SK-N-SH (cell line): ENCODE data around the gene ARHGAP27. TPM values are rescaled to one million over a fixed set of nuclear protein-coding genes. Genes with fewer than 3 reads are reported as not detected.

Source experiments
- CTCF ChIA-PET: fragments of 300-600, 350-600 bp; formaldehyde crosslinking; extraction: SDS; loops from one replicate; lab custom pipeline; 2021; lab: Yijun Ruan, JAX
- POLR2A ChIA-PET: fragments of 350-600 bp; sonication (Branson Sonifier 250); formaldehyde crosslinking; extraction: SDS; loops from one replicate; lab custom pipeline; 2020; ENCODE audit warnings: antibody characterized with exemption, inconsistent platforms; lab: Yijun Ruan, JAX
- DNase-seq: peaks from one replicate; pipeline ENCODE4 v3.0.0; 2012
- H2AFZ ChIP-seq: fragments of 200-600 bp; sonication (generic); 2 replicates; pipeline ENCODE4 v1.8.1; 2016; ENCODE audit warnings: antibody characterized with exemption, mild to moderate bottlenecking, low read depth
- H3F3A ChIP-seq: fragments of 200-600 bp; sonication (generic); replicated peaks from 2 replicates; pipeline ENCODE3; 2016; ENCODE audit warnings: antibody characterized with exemption, mild to moderate bottlenecking; ENCODE audit not compliant: insufficient read depth
- H3K27ac ChIP-seq, 2 experiments: fragments of 200-500 bp in 1 of 2; fragments of 200-600 bp in 1 of 2; sonication (Bioruptor generic) in 1 of 2; sonication (generic), shearing (Covaris generic) in 1 of 2; 2 replicates each; pipeline versions ENCODE4 v1.5.1 to v1.6.1; 2014 to 2016; ENCODE audit warnings: low read depth in 2 of 2, inconsistent platforms in 1 of 2, low read length in 1 of 2, mild to moderate bottlenecking in 1 of 2, mixed read lengths in 1 of 2
- H3K27me3 ChIP-seq: fragments of 200-600 bp; sonication (generic), shearing (Covaris generic); 2 replicates; pipeline ENCODE4 v1.6.1; 2016; ENCODE audit warnings: mixed run types; ENCODE audit not compliant: insufficient read depth
- H3K36me3 ChIP-seq, 2 experiments: fragments of 200-500 bp in 1 of 2; fragments of 200-600 bp in 1 of 2; sonication (Bioruptor generic) in 1 of 2; sonication (generic) in 1 of 2; replicated peaks in 1 of 2; 2 replicates each; pipeline versions ENCODE3 to v1.5.1; 2014 to 2016; ENCODE audit warnings: low read length in 1 of 2, mild to moderate bottlenecking in 1 of 2; ENCODE audit not compliant: insufficient read depth in 2 of 2, control insufficient read depth in 1 of 2
- H3K4me1 ChIP-seq, 2 experiments: fragments of 200-500 bp in 1 of 2; fragments of 200-600 bp in 1 of 2; sonication (Bioruptor generic) in 1 of 2; sonication (generic), shearing (Covaris generic) in 1 of 2; 2 replicates each; pipeline versions ENCODE4 v1.5.1 to v1.6.1; 2014 to 2016; ENCODE audit warnings: low read depth in 1 of 2, low read length in 1 of 2, mixed run types in 1 of 2; ENCODE audit not compliant: insufficient read depth in 2 of 2, control insufficient read depth in 1 of 2
- H3K4me2 ChIP-seq: fragments of 200-600 bp; sonication (generic), shearing (Covaris generic); 2 replicates; pipeline ENCODE4 v1.6.1; 2017; ENCODE audit warnings: mixed run types
- H3K4me3 ChIP-seq, 2 experiments: fragments of 200-500 bp in 1 of 2; fragments of 200-600 bp in 1 of 2; sonication (Bioruptor generic) in 1 of 2; sonication (generic), shearing (Covaris generic) in 1 of 2; 2 replicates each; pipeline versions ENCODE4 v1.5.1 to v1.8.1; 2014 to 2016; ENCODE audit warnings: low read depth in 2 of 2, inconsistent platforms in 1 of 2, low read length in 1 of 2, mild to moderate bottlenecking in 1 of 2, mixed read lengths in 1 of 2, moderate library complexity in 1 of 2
- H3K79me2 ChIP-seq: fragments of 200-600 bp; sonication (generic); 2 replicates; pipeline ENCODE4 v1.8.1; 2017; ENCODE audit warnings: mild to moderate bottlenecking; ENCODE audit not compliant: insufficient read depth
- H3K9ac ChIP-seq: fragments of 200-600 bp; sonication (generic); 2 replicates; pipeline ENCODE4 v1.6.1; 2017; ENCODE audit warnings: mixed run types
- H3K9me2 ChIP-seq: fragments of 200-600 bp; sonication (generic); 2 replicates; pipeline ENCODE4 v1.6.1; 2017; ENCODE audit warnings: mixed run types
- H3K9me3 ChIP-seq: fragments of 200-600 bp; sonication (generic); 2 replicates; pipeline ENCODE4 v1.6.1; 2017; ENCODE audit warnings: mixed run types, mild to moderate bottlenecking, moderate library complexity
- H4K20me1 ChIP-seq: fragments of 200-600 bp; sonication (generic); 2 replicates; pipeline ENCODE4 v1.6.1; 2017; ENCODE audit warnings: mild to moderate bottlenecking, mixed run types; ENCODE audit not compliant: insufficient read depth
- ELF1 ChIP-seq: IDR thresholded peaks from 2 replicates; pipeline ENCODE4 v1.4.0; 2012
- EZH2phosphoT487 ChIP-seq: fragments of 200-600 bp; sonication (generic); IDR thresholded peaks from 2 replicates; pipeline ENCODE4 v1.6.1; 2017; ENCODE audit warnings: low read depth, mixed run types, mild to moderate bottlenecking, antibody characterized with exemption, moderate library complexity, borderline replicate concordance
- FOXM1 ChIP-seq: IDR thresholded peaks from 2 replicates; pipeline ENCODE4 v1.4.0; 2012; ENCODE audit warnings: low read depth, mild to moderate bottlenecking
- GATA2 ChIP-seq: sonication (generic); formaldehyde crosslinking; IDR thresholded peaks from 2 replicates; pipeline ENCODE4 v1.5.0; 2020; ENCODE audit warnings: mild to moderate bottlenecking, missing genetic modification reagents
- JUND ChIP-seq: IDR thresholded peaks from 2 replicates; pipeline ENCODE4 v1.4.0; 2012
- MXI1 ChIP-seq: IDR thresholded peaks from 2 replicates; pipeline ENCODE4 v1.6.1; 2012; ENCODE audit warnings: mild to moderate bottlenecking, low read depth, low read length, improper control_type of control experiment
- NRF1 ChIP-seq: IDR thresholded peaks from 2 replicates; pipeline ENCODE4 v1.6.1; 2012; ENCODE audit warnings: low read depth, mild to moderate bottlenecking, low read length
- POLR2AphosphoS5 ChIP-seq: IDR thresholded peaks from 2 replicates; pipeline ENCODE4 v1.6.1; 2012; ENCODE audit warnings: low read depth, low read length
- RAD21 ChIP-seq: IDR thresholded peaks from 2 replicates; pipeline ENCODE4 v1.6.1; 2012; ENCODE audit warnings: mild to moderate bottlenecking, low read length
- REST ChIP-seq: IDR thresholded peaks from 2 replicates; pipeline ENCODE4 v1.6.1; 2012; ENCODE audit warnings: mild to moderate bottlenecking, low read depth, low read length, moderate library complexity
- RFX5 ChIP-seq: IDR thresholded peaks from 2 replicates; pipeline ENCODE4 v1.6.1; 2012; ENCODE audit warnings: mild to moderate bottlenecking, improper control_type of control experiment, low read length
- RXRA ChIP-seq: IDR thresholded peaks from 2 replicates; pipeline ENCODE4 v1.4.0; 2012; ENCODE audit warnings: low read depth, mild to moderate bottlenecking, borderline replicate concordance
- SIN3A ChIP-seq: IDR thresholded peaks from 2 replicates; pipeline ENCODE4 v1.6.1; 2012; ENCODE audit warnings: low read depth, mild to moderate bottlenecking, low read length, moderate library complexity, borderline replicate concordance
- YY1 ChIP-seq: IDR thresholded peaks from 2 replicates; pipeline ENCODE4 v1.4.0; 2012; ENCODE audit warnings: low read depth, mild to moderate bottlenecking
- WGBS: methylation state at CpG from one replicate; pipeline ENCODE4 v1.1.6; 2017; ENCODE audit warnings: low lambda C conversion rate; 5-methylcytosine and 5-hydroxymethylcytosine counted together
- polyA plus RNA-seq, 3 experiments: library from polyadenylated mRNA; depleted of rRNA; stranded (reverse); fragments of >200 nt; gene quantifications; 2 replicates each; pipeline ENCODE4 v1.2.3, GENCODE V29; 2012
- TF ChIP-seq, protein P1 (sequence below): IDR thresholded peaks from 2 replicates; pipeline ENCODE4; 2012

Gene ARHGAP27
- polyA plus RNA-seq, 1 of the 3 experiments (the other 2 are of a cell fraction), result 2.1 TPM

DNA sequence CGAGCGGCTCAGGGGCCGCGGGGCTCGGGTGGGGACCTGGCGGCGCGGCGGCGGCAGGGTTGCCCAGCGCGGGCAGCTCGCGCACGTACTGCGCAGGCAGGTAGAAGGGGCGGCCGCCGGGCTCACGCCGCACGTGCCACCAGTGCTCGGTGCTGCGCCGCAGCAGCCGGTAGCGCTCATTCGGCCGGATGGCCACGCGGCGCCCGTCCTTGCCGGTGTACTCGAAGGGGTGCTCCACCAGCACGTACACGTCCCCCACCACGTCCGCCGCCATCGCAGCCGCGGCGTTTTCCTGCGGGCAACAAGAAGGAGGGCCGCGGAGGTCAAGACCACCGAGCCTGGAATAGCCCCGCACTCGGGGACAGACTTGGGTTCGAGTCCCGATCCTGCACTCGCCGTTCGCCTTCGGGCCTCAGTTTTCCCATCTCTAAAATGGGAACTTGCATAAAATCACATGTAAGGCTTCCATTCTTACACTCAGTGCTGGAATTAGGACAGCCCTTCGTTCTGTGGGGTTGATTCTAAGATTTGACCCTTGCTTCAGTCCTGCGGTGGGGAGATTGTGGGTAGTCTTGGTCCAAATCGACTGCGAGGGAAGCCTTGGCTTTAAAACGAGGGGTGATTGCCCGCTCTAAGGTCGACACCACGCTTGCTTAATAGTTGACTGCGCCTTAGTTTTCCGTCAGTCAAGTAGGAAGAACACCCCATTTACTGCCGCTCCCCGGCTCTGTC, 2.5 kb downstream of the ARHGAP27 start:
- ChIA-PET POLR2A (no interaction called here), CTCF (interaction anchor here (1.0 to 1.9 kb wide), 3 partner anchors 36 to 422 kb away, joined by 3 to 6 read pairs (median 4); no protein-coding TSS in a partner anchor)
- H3K36me3 ChIP-seq, result peaks cover 0 to under 1% of the 10 kb centered on the region in 2 experiments
- no peak overlapping the region for H3K4me2 ChIP-seq
- DNase-seq, result no peak
- no peak overlapping the region for H3K4me3 ChIP-seq
- WGBS, result 97% methylated on average over 45 of the region's 68 CpGs
- H3K27me3 ChIP-seq, result no peaks in the 10 kb centered on the region
- no peaks in the 10 kb centered on the region for H3F3A ChIP-seq
- H4K20me1 ChIP-seq, result no peaks in the 10 kb centered on the region
- no peaks in the 10 kb centered on the region for H3K9me2 ChIP-seq
- no peaks in the 10 kb centered on the region for H3K79me2 ChIP-seq
- no peak overlapping the region for H3K9ac ChIP-seq
- TF ChIP-seq POLR2AphosphoS5, result no peak
- no peak for TF ChIP-seq REST
- no peak for TF ChIP-seq EZH2phosphoT487
- TF ChIP-seq RAD21, result no peak
- no peak for TF ChIP-seq YY1
- TF ChIP-seq GATA2 (CRISPR knock-in tag), result no peak
- TF ChIP-seq, protein P1, sequence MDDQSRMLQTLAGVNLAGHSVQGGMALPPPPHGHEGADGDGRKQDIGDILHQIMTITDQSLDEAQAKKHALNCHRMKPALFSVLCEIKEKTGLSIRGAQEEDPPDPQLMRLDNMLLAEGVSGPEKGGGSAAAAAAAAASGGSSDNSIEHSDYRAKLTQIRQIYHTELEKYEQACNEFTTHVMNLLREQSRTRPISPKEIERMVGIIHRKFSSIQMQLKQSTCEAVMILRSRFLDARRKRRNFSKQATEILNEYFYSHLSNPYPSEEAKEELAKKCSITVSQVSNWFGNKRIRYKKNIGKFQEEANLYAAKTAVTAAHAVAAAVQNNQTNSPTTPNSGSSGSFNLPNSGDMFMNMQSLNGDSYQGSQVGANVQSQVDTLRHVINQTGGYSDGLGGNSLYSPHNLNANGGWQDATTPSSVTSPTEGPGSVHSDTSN, result no peak
- no peak for TF ChIP-seq NRF1
- no peak for TF ChIP-seq RXRA
- TF ChIP-seq SIN3A, result no peak
- TF ChIP-seq RFX5, result no peak
- TF ChIP-seq ELF1, result no peak
- no peak for TF ChIP-seq MXI1
- no peak for TF ChIP-seq FOXM1
- no peak for TF ChIP-seq JUND
- H3K4me1 ChIP-seq, result peaks cover 0 to 20% of the 10 kb centered on the region in 2 experiments; a peak in 1 of 4 replicates
- H3K9me3 ChIP-seq, result no peaks in the 10 kb centered on the region
- no peak overlapping the region for H3K27ac ChIP-seq
- no peak overlapping the region for H2AFZ ChIP-seq
